Immature natural killer cell (primary cell): ENCODE measurements around the gene NPM3. TPM values are rescaled to one million over a fixed set of nuclear protein-coding genes. Genes with fewer than 3 reads are reported as not detected.

ENCODE experiments used
- DNase-seq, 3 donors: peaks; one replicate each; pipeline ENCODE4 v3.0.0; 2022; ENCODE audit warnings: mixed read lengths in 1 of 3
- H3K27ac Mint-ChIP-seq, 6 donors: one replicate each; pipeline ENCODE4 v1.8.0; 2020; ENCODE audit warnings: mixed read lengths in 6 of 6, mild to moderate bottlenecking in 5 of 6, inconsistent platforms in 4 of 6, moderate library complexity in 3 of 6
- H3K27me3 Mint-ChIP-seq, 3 donors: one replicate each; pipeline ENCODE4 v1.8.0; 2020 to 2021; ENCODE audit warnings: low read depth in 3 of 3, mild to moderate bottlenecking in 3 of 3, mixed read lengths in 3 of 3, moderate library complexity in 3 of 3, inconsistent platforms in 1 of 3
- H3K36me3 Mint-ChIP-seq, 3 donors: one replicate each; pipeline ENCODE4 v1.8.0; 2020; ENCODE audit warnings: mixed read lengths in 3 of 3, inconsistent platforms in 2 of 3, mild to moderate bottlenecking in 2 of 3
- H3K4me1 Mint-ChIP-seq, 2 donors: one replicate each; pipeline ENCODE4 v1.8.0; 2020; ENCODE audit warnings: inconsistent platforms in 2 of 2, mild to moderate bottlenecking in 2 of 2, mixed read lengths in 2 of 2, moderate library complexity in 1 of 2
- H3K4me3 Mint-ChIP-seq, 5 donors: one replicate each; pipeline ENCODE4 v1.8.0; 2020; ENCODE audit warnings: mild to moderate bottlenecking in 5 of 5, mixed read lengths in 5 of 5, inconsistent platforms in 3 of 5, moderate library complexity in 3 of 5
- H3K9me3 Mint-ChIP-seq, 6 donors: one replicate each; pipeline ENCODE4 v1.8.0; 2020; ENCODE audit warnings: mild to moderate bottlenecking in 6 of 6, mixed read lengths in 6 of 6, inconsistent platforms in 4 of 6, moderate library complexity in 3 of 6
- polyA plus RNA-seq, 3 donors: library from polyadenylated mRNA; unstranded; fragments of 300-500 nt; fragmentation: Illumina TruSeq; gene quantifications; one replicate each; pipeline ENCODE4 v1.2.3, GENCODE V29; 2021

NPM3 gene, protein sequence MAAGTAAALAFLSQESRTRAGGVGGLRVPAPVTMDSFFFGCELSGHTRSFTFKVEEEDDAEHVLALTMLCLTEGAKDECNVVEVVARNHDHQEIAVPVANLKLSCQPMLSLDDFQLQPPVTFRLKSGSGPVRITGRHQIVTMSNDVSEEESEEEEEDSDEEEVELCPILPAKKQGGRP
- 1 to 10 TPM; 1.5 to 8.8 (median 4.7) TPM for polyA plus RNA-seq

DNA sequence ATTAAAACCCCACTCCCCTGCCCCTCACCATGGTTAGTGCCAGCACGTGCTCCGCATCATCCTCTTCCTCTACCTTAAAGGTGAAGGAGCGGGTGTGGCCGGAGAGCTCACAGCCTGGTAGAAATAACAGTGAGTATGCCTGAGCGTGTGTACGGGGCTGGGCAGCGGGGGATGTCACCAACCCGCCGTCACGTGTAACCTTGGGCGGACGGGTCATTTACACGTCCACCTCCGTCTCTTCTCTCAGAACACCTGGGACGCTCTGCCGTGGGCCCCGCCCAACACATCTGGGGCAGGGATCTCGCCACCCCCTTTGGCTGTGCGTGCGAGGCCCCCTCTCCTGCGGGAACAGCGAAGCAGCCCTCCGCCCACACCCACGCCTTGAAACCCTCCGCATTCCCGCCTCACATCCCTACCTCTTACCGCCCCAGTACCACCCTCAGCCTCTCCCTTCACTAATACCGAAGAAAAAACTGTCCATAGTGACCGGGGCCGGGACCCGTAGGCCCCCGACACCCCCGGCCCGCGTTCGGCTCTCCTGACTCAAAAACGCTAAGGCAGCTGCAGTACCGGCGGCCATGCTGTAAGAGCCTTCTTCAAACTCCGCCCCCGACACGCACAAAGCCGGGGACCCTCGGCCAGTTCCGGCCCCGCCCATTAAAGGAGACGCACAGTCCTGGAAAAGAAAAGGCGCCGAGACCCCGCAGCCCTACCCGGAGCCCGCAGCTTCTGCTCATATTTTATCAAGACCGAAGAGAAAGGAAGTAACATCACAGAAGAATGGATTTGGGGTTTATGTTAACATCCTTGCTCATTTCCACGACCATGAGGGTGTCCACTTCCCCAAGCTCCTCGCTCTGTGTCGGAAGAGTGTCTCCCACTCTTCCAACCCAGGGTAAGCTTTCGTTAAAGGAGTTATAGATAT lies at the start of gene NPM3:
TSS of gene NPM3 (minus strand) at position 636 of the 925 bp plus-strand sequence. CDS start at position 580, 56 bp downstream.
- peaks cover 8 to 13% (median 9%) of the 10 kb centered on the region in 3 donors for H3K27me3 Mint-ChIP-seq
- H3K9me3 Mint-ChIP-seq: peaks cover 0 to 2% (median 0%) of the 10 kb centered on the region in 6 donors
- H3K4me3 Mint-ChIP-seq: peak within 1 kb of the TSS; percentile 93 to 100 (median 98)
- peak within 1 kb of the TSS; percentile 86 to 96 (median 94) for H3K27ac Mint-ChIP-seq
- H3K36me3 Mint-ChIP-seq: peaks cover 9 to 22% (median 18%) of the 10 kb centered on the region in 3 donors
- peak; percentile 67 to 73 (median 71) for DNase-seq
- peaks cover 57 to 68% of the 10 kb centered on the region in 2 donors for H3K4me1 Mint-ChIP-seq

DNA sequence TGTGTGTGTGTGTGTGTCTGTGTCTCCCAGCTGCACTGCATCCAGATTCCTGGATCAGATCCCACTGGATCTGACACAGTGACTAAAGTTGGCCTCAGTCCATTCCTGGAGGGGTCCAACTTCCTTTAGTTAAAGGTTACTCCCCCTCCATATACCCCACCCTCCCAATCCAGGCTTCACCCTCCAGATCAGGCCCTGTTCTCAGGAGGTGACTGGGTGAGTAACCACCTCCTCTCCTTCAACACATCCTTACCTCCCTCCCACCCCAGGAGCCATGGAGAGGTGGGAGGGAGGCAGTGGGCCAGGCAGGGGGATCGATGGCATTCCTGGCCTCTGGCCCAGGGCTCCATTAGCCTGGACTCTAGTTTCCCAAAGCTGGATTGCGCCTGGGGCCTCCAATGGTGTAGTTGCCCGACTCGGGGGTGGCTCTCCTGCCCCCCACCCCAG lies 49.1 kb upstream of the NPM3 start:
- peaks cover 13 to 22% (median 20%) of the 10 kb centered on the region in 3 donors for H3K27me3 Mint-ChIP-seq
- H3K4me3 Mint-ChIP-seq: peak overlapping the region in 3 of 5 donors; percentile 22 to 59 (median 38)
- H3K9me3 Mint-ChIP-seq: peaks cover 0 to 2% (median 0%) of the 10 kb centered on the region in 6 donors
- no peak for DNase-seq
- H3K4me1 Mint-ChIP-seq: peaks cover 31 to 40% of the 10 kb centered on the region in 2 donors
- H3K36me3 Mint-ChIP-seq: peaks cover 0 to under 1% (median 0%) of the 10 kb centered on the region in 3 donors
- peak overlapping the region in 1 of 6 donors; percentile 98 for H3K27ac Mint-ChIP-seq

DNA sequence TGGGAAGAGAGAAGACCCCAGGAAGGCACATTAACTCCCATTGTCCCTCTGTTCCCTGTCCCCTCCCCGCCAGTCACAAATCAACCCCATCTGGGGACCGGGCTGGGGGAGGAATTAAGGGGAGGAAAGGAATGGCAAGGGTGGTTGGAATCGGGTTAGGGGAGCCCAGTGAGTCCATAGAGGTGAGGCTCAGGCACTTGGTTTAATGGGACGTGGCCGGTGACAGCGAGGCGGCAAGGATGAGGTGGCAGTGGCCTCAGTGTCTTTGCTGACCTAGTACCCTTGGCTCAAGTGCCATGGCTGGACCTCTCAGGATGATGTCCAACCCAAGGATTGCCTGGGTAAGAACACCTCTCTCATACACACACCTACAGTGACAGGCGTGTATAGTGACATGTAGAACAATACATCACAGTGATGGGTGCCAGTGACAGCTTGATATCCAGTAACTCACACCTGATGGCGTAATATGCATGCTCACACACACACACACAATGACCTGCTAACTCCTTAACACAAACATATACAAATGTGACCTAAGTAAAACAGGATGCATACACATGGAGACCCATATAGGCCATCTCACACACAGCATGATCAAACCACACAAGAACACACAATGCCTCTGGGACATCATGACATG lies 48.0 kb upstream of the NPM3 start:
- peaks cover 0 to 4% (median 0%) of the 10 kb centered on the region in 3 donors for H3K36me3 Mint-ChIP-seq
- peaks cover 13 to 22% (median 20%) of the 10 kb centered on the region in 3 donors for H3K27me3 Mint-ChIP-seq
- peaks cover 31 to 44% of the 10 kb centered on the region in 2 donors for H3K4me1 Mint-ChIP-seq
- peak overlapping the region; percentile 85 to 91 (median 88) for H3K4me3 Mint-ChIP-seq
- peak overlapping the region; percentile 85 to 98 (median 93) for H3K27ac Mint-ChIP-seq
- H3K9me3 Mint-ChIP-seq: peaks cover 0 to 2% (median 0%) of the 10 kb centered on the region in 6 donors
- no peak for DNase-seq

DNA sequence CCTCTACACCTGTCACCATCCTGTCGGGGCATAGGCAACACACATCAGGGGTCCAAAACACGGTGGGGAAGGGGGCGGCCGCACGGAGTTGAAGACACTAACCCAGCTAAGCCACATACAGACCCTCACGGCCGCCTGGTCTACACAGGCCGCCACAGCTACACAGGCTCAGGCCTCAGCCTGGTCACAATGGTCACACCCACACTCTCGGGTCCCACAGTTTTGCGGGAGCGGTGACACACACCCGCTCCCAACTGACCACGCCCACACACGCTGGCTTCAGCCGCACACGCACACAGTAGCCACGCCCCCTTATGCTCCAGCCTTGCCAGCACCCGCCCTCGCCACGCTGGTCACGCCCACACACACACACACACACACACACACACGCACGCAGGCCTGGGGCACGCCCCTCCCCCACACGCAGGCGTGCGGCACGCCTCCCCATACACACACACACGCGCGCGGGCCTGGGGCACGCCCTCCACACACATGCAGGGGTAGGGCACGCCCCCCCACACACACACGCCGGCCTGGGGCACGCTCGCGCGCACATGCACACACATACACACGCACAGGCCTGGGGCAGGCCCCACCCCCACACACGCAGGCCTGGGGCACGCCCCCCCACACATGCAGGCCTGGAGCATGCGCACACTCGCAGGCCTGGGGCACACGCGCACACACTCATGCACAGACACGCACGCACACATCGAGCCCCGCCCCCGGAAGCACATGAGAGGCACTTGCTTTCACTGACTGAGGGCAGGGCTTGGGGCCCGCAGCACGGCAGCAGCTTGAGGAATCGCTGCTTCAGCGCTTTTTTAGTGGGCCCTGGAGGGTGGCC lies 47.3 kb upstream of the NPM3 start:
- peak overlapping the region; percentile 85 to 91 (median 88) for H3K4me3 Mint-ChIP-seq
- peak; percentile 85 to 90 (median 89) for DNase-seq
- H3K36me3 Mint-ChIP-seq: peaks cover 0 to 4% (median 0%) of the 10 kb centered on the region in 3 donors
- peak overlapping the region; percentile 85 to 98 (median 93) for H3K27ac Mint-ChIP-seq
- H3K27me3 Mint-ChIP-seq: peaks cover 13 to 22% (median 20%) of the 10 kb centered on the region in 3 donors
- peaks cover 31 to 42% of the 10 kb centered on the region in 2 donors for H3K4me1 Mint-ChIP-seq
- peaks cover 0 to 2% (median 0%) of the 10 kb centered on the region in 6 donors for H3K9me3 Mint-ChIP-seq

DNA sequence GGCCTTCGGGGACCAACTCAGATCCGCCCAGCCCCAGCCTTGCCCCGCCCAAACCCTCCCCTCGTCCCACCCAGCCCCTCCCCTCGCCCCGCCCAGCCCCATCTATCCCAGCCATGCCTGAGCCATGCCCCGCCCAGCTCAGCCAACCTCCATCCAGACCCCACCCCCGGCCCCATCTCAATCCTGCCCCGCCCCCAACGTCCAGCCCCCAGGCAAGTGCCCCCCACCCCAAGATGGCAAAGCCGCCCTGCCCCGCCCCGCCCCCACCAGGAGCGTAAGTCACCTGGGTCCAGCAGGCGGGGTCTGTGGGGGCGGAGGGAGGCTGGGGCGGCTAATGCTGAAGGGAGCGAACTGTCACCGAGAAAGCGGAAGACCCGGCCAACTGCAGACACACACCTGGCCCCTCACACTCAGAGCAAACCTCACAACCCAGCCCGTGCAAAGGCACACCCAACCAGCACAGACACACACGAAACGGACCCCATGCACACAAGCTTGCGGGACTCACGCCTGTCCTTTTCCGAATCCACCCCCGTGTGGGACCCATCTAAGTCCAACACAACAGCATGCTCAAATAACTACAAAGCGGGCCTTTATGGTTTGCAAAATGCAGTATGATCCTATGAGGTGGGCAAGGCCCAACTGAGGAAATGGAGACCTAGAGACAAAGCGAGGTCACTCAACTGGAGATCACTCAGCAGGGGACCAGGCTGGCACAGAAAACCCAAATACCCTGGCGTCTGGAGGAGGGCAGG lies 46.5 kb upstream of the NPM3 start:
- peak; percentile 48 to 55 (median 48) for DNase-seq
- Mint-ChIP-seq H3K9me3 (peaks cover 0 to 2% (median 0%) of the 10 kb centered on the region in 6 donors), H3K27me3 (peaks cover 11 to 22% (median 20%) of the 10 kb centered on the region in 3 donors), H3K4me3 (peak overlapping the region; percentile 85 to 91 (median 88)), H3K36me3 (peaks cover 0 to 4% (median 0%) of the 10 kb centered on the region in 3 donors), H3K27ac (peak overlapping the region; percentile 85 to 98 (median 93)), H3K4me1 (peaks cover 27 to 40% of the 10 kb centered on the region in 2 donors)

DNA sequence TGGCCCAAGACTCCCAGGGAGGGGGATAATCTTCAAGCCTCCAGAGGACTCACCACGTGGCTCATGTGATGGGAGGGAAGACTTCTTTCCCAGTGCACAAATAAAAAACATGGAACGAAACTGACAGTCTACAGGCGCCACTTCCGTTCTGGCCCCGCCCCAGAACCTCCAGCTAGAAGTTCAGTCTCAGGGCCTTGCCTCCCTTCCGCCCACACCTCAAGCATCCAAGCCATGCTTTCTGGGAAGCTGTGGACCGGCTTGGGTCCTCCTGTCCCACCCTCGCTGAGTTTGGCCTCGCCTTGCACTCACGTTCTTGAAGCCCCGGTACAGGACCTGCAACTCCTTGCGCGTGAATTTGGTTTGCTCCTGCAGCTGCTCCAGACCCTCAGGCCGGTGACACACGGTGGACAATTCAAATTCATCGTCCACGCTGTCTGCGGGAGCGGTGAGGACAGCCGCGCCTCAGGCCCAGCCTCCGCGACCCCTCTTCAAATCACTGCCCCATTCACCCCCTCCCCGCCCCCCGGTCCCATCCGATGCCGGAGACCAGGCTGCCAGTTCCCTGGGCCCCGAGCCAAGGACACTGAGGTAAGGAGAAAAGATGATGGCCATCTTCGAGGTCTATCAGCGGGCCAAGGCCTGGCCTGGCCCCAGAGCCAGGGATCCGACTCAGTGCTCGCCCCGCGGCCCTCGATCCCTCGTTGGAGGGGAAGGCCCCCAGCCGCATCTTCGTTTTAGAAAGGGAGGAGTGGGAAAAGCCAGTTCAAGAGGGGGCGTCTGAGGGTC lies 45.7 kb upstream of the NPM3 start:
- no peak overlapping the region for H3K27ac Mint-ChIP-seq
- H3K4me3 Mint-ChIP-seq: peak overlapping the region in 1 of 5 donors; percentile 17
- peaks cover 11 to 22% (median 20%) of the 10 kb centered on the region in 3 donors for H3K27me3 Mint-ChIP-seq

DNA sequence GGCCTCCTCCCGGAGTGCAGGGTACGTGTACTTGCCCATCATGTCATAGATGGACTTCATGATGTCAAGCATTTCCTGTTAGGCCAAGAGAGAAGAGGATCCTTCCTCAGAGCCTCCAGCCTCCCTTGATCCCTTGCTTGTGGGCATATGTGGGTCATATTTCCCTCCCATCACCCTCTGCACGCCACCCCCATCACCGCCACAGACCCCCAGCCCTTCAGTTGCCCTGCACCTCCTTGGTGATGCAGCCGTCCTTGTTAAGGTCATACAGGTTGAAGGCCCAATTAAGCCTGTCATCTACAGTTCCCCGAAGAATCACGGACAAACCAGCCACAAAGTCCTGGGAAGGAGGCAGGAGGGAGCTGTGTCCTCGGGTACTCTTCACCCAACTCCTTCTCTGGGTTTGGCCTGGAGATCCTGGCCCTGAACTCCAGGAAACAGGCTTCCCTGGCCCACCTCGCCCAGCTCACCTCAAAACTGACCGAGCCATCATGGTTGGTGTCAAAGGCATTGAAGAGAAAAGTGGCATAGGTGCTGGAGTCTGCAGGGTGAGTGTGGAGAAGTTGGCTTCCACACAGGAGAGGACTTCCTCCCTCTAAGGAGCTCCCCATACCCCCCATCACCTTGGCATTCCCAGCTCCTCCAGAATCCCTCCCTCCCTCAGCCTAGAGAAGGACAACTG lies 44.8 kb upstream of the NPM3 start:
- Mint-ChIP-seq H3K36me3 (peaks cover 0 to 4% (median 0%) of the 10 kb centered on the region in 3 donors), H3K4me1 (peaks cover 21 to 34% of the 10 kb centered on the region in 2 donors), H3K9me3 (peaks cover 0 to 2% (median 0%) of the 10 kb centered on the region in 6 donors), H3K4me3 (peak overlapping the region in 4 of 5 donors; percentile 10 to 60 (median 36)), H3K27me3 (peaks cover 10 to 22% (median 18%) of the 10 kb centered on the region in 3 donors), H3K27ac (peak overlapping the region in 3 of 6 donors; percentile 43 to 77 (median 62))
- no peak for DNase-seq

More for the DNA sequence above, 45.7 kb upstream of the NPM3 start:
- no peak for DNase-seq
- peaks cover 25 to 37% of the 10 kb centered on the region in 2 donors for H3K4me1 Mint-ChIP-seq
- H3K9me3 Mint-ChIP-seq: peaks cover 0 to 2% (median 0%) of the 10 kb centered on the region in 6 donors
- peaks cover 0 to 4% (median 0%) of the 10 kb centered on the region in 3 donors for H3K36me3 Mint-ChIP-seq

DNA sequence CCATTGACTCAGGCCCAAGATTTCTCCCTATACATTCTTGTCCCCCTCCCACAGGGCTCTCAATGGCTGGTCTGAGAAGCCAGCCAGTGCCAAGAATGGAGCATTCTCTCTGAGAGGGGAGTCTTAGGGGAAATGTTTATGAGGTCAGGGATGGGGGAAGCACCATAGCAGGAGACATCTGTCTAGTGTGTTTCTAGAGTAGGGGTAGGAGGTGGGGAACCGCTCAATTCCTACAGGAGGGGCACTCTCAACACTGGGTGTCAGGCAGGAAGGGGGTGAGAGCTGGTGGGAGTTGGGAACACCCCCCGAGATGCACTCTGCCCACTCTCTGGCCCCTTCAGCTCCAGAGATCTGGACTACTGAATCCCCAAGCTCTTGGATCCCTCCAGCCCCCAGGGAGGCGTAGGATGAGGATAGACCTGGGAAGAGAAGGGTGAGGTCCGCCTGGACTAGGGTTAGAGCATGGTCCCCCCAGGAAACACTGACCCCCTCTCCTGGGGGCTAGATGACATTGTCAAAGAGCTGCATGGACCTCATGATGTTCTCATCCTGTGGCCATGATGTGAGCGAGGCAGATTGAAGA lies 43.7 kb upstream of the NPM3 start:
- DNase-seq: no peak
- Mint-ChIP-seq H3K9me3 (peaks cover 0 to 2% (median 0%) of the 10 kb centered on the region in 6 donors), H3K4me3 (peak overlapping the region in 3 of 5 donors; percentile 1 to 60 (median 50)), H3K27me3 (peaks cover 9 to 21% (median 18%) of the 10 kb centered on the region in 3 donors), H3K36me3 (peaks cover 0 to 8% (median 0%) of the 10 kb centered on the region in 3 donors), H3K27ac (peak overlapping the region in 1 of 6 donors; percentile 37), H3K4me1 (peaks cover 21 to 31% of the 10 kb centered on the region in 2 donors)

DNA sequence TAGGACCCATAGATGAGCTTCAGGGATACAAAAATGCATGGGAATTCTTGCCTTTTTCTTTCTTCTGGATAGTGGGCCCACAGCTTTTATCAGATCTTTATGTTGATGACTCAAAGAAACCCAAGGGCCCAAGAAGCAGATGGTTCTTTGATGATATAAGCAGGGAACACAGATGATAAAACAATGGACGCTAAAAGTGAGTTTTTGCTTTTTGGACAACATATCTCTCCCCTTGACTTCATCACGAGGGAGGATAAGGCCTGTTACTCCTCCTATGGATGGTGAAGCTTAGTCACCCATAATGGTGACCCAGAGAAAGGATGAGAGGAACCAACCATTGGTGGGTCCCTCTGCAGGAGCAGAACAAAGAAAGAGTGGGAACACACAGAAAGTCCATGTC lies 41.5 kb upstream of the NPM3 start:
- Mint-ChIP-seq H3K9me3 (no peaks in the 10 kb centered on the region), H3K27ac (no peak overlapping the region), H3K27me3 (peaks cover 0 to 3% (median under 1%) of the 10 kb centered on the region in 3 donors), H3K4me1 (peaks cover 2 to 17% of the 10 kb centered on the region in 2 donors), H3K36me3 (peaks cover 0 to 12% (median 0%) of the 10 kb centered on the region in 3 donors), H3K4me3 (no peak overlapping the region)
- DNase-seq: no peak

DNA sequence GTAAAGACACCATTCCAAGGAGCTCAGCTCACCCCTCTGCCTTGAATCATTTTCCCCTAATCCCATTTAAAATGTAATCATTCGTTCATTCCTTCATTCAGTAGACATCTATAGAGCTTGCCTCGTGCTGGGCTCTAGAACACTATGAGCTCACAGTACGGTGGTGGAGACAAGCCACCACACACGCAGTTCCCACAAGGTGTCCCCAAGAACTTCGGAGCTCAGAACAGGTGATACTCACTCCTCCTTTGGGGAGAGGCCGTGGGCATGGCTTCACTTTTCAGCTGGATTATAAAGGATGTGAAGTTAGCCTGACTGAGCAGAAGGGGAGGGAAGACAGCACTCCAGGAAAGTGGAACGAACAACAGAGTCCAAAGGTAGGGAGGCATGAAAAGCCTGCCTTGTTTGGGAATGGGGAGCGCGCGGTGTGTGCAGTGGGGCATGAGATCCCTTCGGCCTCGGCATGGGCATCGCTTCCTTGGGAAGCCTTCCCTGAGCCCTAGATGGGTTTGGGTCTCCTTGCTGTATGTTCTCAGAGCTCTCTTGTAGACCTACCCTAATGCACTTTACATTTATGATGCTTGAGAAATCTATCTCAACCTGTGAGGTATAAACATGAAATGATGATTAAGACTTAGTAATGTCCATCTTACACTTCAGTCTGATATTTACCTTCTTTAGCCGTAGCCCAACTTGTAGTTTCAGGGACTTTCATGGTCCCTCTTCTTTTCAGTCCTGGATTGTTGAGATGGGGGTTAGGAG lies 35.8 kb upstream of the NPM3 start:
- no peak for DNase-seq
- H3K27me3 Mint-ChIP-seq: peaks cover 10 to 22% (median 14%) of the 10 kb centered on the region in 3 donors
- no peaks in the 10 kb centered on the region for H3K9me3 Mint-ChIP-seq
- peak overlapping the region; percentile 91 to 99 (median 95) for H3K27ac Mint-ChIP-seq
- peak overlapping the region; percentile 94 to 100 (median 98) for H3K4me3 Mint-ChIP-seq
- H3K36me3 Mint-ChIP-seq: peaks cover 0 to 8% (median 0%) of the 10 kb centered on the region in 3 donors
- peaks cover 44 to 46% of the 10 kb centered on the region in 2 donors for H3K4me1 Mint-ChIP-seq
